ENCODE results near the gene TBRG4. TPM values are rescaled to one million over a fixed set of nuclear protein-coding genes. Genes with fewer than 3 reads are reported as not detected.
A peak's percentile ranks its signal among the peaks of the same experiment; 100 is the strongest.

TBRG4 gene
- total and polyA plus RNA-seq, 7 experiments from 2014 or later, result 55.1 to 143 (median 105) TPM

DNA sequence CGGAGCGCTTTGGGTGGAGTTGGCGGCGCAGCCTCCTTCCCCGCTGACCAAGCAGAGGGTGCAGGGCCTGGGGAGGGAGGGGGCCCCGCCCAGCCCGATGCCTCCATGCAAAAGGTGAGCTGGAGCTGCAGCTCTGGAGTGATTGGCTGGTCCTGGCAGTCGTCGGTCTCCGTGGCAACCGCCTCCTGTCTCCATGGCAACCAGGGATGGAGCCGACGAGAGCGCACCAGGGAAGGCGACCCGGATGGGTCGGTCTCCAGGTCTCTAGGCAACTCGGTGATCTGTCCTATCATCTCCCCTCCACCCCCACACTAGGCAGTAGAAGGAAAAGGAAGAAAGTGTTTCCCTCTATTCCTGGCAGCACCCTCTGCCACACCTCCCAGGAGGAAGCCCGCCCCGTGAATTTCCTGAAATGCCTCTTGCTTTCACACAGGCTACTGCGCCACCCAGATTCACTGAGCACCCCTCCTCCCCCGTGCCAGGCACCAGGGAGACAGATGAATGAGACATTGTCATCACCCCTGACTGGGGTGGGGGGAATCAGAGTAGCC is 22.1 kb downstream of the TBRG4 start:
- CTCF ChIA-PET, result no interaction called here
- H3K4me3 ChIP-seq (ENCODE audit: low read length), result peak overlapping the region; percentile 51
- Mint-ChIP-seq H3K4me1 (peaks cover 0 to 9% (median 8%) of the 10 kb centered on the region in 7 donors), H3K27me3 (peaks cover 7 to 41% (median 8%) of the 10 kb centered on the region in 5 donors), H3K4me3 (peak overlapping the region; percentile 51 to 79 (median 70)), H3K36me3 (peaks cover 0 to 7% (median 1%) of the 10 kb centered on the region in 5 donors), H3K9me3 (peaks cover 0 to 16% (median 5%) of the 10 kb centered on the region in 11 donors), H3K27ac (peak overlapping the region in 4 of 9 donors; percentile 44 to 60 (median 50))
- ATAC-seq (peak; percentile 60), DNase-seq (peak; percentile 34 to 67 (median 54))
- no peaks in the 10 kb centered on the region for H3K9me3 ChIP-seq (ENCODE audit: control insufficient read depth in 2 of 3, low read length in 3 of 3)
- no peaks in the 10 kb centered on the region for H3K36me3 ChIP-seq (ENCODE audit: control insufficient read depth in 2 of 3, insufficient read depth in 3 of 3, low read length in 3 of 3)
- intact Hi-C loops (cut with micrococcal nuclease), result loop anchor here in 1 of 2 donors (1.0 kb wide), 1 partner anchor 204 kb away; the partner anchor contains the start of gene PURB
- POLR2A ChIA-PET, result interaction anchor here (0.6 to 0.7 kb wide), 2 partner anchors 88 to 674 kb away, joined by 3 read pairs; no protein-coding TSS in a partner anchor
- H3K27ac ChIP-seq (ENCODE audit: low read depth, low read length), result no peak overlapping the region
- peaks cover 0 to 11% of the 10 kb centered on the region in 2 donors for H3K4me1 ChIP-seq (ENCODE audit: control insufficient read depth in 2 of 2, insufficient read depth in 2 of 2, low read length in 2 of 2)
- H3K27me3 ChIP-seq (ENCODE audit: control insufficient read depth in 2 of 2, insufficient read depth in 2 of 2, low read length in 2 of 2), result no peaks in the 10 kb centered on the region

GRCh38 chr7:45088821-45089340 is 22.6 kb downstream of the TBRG4 start, which contains the start of gene NACAD:
Gene NACAD (minus strand): TSS chr7:45088969. CDS start chr7:45088894, 75 bp downstream.
- DNase-seq (no peak), ATAC-seq (peak; percentile 57)
- Mint-ChIP-seq H3K4me3 (peak within 1 kb of the TSS; percentile 51 to 79 (median 70)), H3K27ac (peak within 1 kb of the TSS in 4 of 9 donors; percentile 44 to 60 (median 50)), H3K27me3 (peaks cover 7 to 41% (median 8%) of the 10 kb centered on the region in 5 donors), H3K4me1 (peaks cover 0 to 9% (median 8%) of the 10 kb centered on the region in 7 donors), H3K9me3 (peaks cover 0 to 14% (median 4%) of the 10 kb centered on the region in 11 donors), H3K36me3 (peaks cover 0 to 7% (median 1%) of the 10 kb centered on the region in 5 donors)
- no peaks in the 10 kb centered on the region for H3K9me3 ChIP-seq (ENCODE audit: control insufficient read depth in 2 of 3, low read length in 3 of 3)
- H3K27ac ChIP-seq (ENCODE audit: low read depth, low read length), result no peak within 1 kb of the TSS
- intact Hi-C loops (cut with micrococcal nuclease), result loop anchor here in 1 of 2 donors (1.0 kb wide), 1 partner anchor 204 kb away; the partner anchor contains the start of gene PURB
- peak within 1 kb of the TSS; percentile 51 for H3K4me3 ChIP-seq (ENCODE audit: low read length)
- POLR2A ChIA-PET, result interaction anchor here (0.7 kb wide), 1 partner anchor 88 kb away, joined by 3 read pairs; no protein-coding TSS in a partner anchor
- H3K4me1 ChIP-seq (ENCODE audit: control insufficient read depth in 2 of 2, insufficient read depth in 2 of 2, low read length in 2 of 2), result peaks cover 0 to 11% of the 10 kb centered on the region in 2 donors
- CTCF ChIA-PET, result no interaction called here
- H3K36me3 ChIP-seq (ENCODE audit: control insufficient read depth in 2 of 3, insufficient read depth in 3 of 3, low read length in 3 of 3), result no peaks in the 10 kb centered on the region
- no peaks in the 10 kb centered on the region for H3K27me3 ChIP-seq (ENCODE audit: control insufficient read depth in 2 of 2, insufficient read depth in 2 of 2, low read length in 2 of 2)

DNA sequence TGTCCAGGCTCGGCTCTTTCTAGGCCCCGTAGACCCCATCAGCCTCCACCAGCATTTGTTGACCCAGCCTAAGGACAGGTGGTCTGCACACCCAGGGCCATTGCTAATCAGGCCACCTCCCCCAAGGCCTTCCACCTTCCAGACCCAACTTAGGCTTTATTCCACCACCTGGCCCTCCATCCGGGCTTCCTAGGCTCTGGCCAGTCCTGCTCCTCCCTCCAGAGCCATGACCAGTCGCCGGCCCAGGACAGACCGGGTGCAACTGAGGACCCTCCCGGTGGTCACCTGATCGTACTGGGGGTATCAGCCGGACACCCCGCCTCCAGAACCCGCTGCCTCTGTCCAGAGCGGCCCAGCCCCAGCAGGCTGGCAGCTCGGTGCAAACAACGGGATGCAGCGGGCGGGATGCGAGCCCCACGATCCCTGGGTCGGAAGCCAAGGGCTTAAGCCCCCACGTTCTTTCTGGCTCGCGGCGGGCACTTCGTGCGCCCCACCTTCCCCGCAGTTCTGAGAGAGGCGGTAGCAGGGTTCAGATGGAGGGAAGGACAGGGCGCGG is 23.3 kb downstream of the TBRG4 start:
- Histone ChIP-seq H3K27me3 (ENCODE audit: control insufficient read depth in 2 of 2, insufficient read depth in 2 of 2, low read length in 2 of 2) (no peaks in the 10 kb centered on the region), H3K4me3 (ENCODE audit: low read length) (no peak overlapping the region), H3K27ac (ENCODE audit: low read depth, low read length) (no peak overlapping the region), H3K4me1 (ENCODE audit: control insufficient read depth in 2 of 2, insufficient read depth in 2 of 2, low read length in 2 of 2) (peaks cover 0 to 11% of the 10 kb centered on the region in 2 donors), H3K9me3 (ENCODE audit: control insufficient read depth in 2 of 3, low read length in 3 of 3) (no peaks in the 10 kb centered on the region), H3K36me3 (ENCODE audit: control insufficient read depth in 2 of 3, insufficient read depth in 3 of 3, low read length in 3 of 3) (no peaks in the 10 kb centered on the region)
- Mint-ChIP-seq H3K9me3 (peaks cover 0 to 10% (median 4%) of the 10 kb centered on the region in 11 donors), H3K27ac (no peak overlapping the region), H3K4me1 (peaks cover 0 to 9% (median 8%) of the 10 kb centered on the region in 7 donors), H3K4me3 (peak overlapping the region in 4 of 10 donors; percentile 32 to 59 (median 50)), H3K36me3 (peaks cover 0 to 7% (median 0%) of the 10 kb centered on the region in 5 donors), H3K27me3 (peaks cover 7 to 38% (median 8%) of the 10 kb centered on the region in 5 donors)
- DNase-seq (no peak), ATAC-seq (no peak)
- intact Hi-C loops (cut with micrococcal nuclease), result no loop called here
- CTCF ChIA-PET, result no interaction called here
- POLR2A ChIA-PET, result interaction anchor here (1.1 kb wide), 1 partner anchor 47 kb away, joined by 3 read pairs; no protein-coding TSS in a partner anchor

DNA sequence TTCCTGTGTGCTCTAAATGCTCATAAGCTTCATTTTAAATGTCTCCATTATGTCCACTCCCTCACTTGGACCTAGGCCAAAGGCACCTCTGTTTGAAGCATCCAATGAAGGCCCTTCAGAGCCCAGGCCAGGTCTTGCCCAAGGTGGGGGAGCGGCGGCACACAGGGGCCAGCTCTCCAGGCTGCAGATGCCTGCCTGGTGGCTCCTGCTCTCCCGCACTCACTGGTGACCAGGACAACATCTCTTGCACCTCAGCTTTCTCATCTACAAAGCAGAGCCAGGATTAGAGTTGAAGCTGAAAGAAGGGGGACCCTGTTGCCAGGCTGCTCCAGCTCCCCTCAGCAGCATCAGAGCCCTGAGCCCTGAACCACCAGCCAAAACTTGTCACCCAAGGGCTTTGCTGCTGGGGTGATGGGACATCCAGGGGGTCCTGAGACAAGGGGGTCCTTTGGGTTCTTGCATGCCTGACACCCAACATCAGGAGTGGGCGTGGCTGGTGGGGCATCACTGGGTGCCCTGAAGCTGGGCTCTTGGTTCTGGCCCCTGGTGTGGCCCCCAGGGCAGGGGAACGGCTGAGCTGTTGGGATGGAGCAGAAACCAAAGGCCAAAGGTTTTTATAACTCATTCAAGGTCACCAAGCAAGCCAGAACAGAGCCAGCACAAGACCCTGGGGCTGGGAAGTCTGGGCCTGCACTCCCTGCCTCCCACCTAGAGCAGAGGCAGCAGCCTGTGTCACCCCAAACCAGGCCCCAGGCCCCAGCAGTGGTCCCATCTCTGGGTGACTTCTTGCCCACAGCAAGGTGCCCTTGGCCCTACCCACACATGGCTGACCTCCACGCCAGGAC is 24.0 kb downstream of the TBRG4 start:
- Histone ChIP-seq H3K36me3 (ENCODE audit: control insufficient read depth in 2 of 3, insufficient read depth in 3 of 3, low read length in 3 of 3) (no peaks in the 10 kb centered on the region), H3K4me3 (ENCODE audit: low read length) (no peak overlapping the region), H3K27ac (ENCODE audit: low read depth, low read length) (no peak overlapping the region), H3K27me3 (ENCODE audit: control insufficient read depth in 2 of 2, insufficient read depth in 2 of 2, low read length in 2 of 2) (no peaks in the 10 kb centered on the region), H3K9me3 (ENCODE audit: control insufficient read depth in 2 of 3, low read length in 3 of 3) (no peaks in the 10 kb centered on the region), H3K4me1 (ENCODE audit: control insufficient read depth in 2 of 2, insufficient read depth in 2 of 2, low read length in 2 of 2) (peaks cover 0 to 11% of the 10 kb centered on the region in 2 donors)
- no peak for DNase-seq
- Mint-ChIP-seq H3K4me1 (peaks cover 0 to 9% (median 8%) of the 10 kb centered on the region in 7 donors), H3K27me3 (peaks cover 7 to 33% (median 8%) of the 10 kb centered on the region in 5 donors), H3K36me3 (peaks cover 0 to 2% (median 0%) of the 10 kb centered on the region in 5 donors), H3K27ac (peak overlapping the region in 1 of 9 donors; percentile 6), H3K9me3 (peaks cover 0 to 3% (median under 1%) of the 10 kb centered on the region in 11 donors), H3K4me3 (peak overlapping the region in 5 of 10 donors; percentile 29 to 59 (median 57))
- POLR2A ChIA-PET, result interaction anchor here (1.0 to 1.1 kb wide), 2 partner anchors 23 to 48 kb away, joined by 3 read pairs; no protein-coding TSS in a partner anchor
- ATAC-seq, result no peak
- CTCF ChIA-PET, result interaction anchor here (1.2 kb wide), 1 partner anchor 113 kb away, joined by 5 read pairs; no protein-coding TSS in a partner anchor
- intact Hi-C loops (cut with micrococcal nuclease), result no loop called here

DNA sequence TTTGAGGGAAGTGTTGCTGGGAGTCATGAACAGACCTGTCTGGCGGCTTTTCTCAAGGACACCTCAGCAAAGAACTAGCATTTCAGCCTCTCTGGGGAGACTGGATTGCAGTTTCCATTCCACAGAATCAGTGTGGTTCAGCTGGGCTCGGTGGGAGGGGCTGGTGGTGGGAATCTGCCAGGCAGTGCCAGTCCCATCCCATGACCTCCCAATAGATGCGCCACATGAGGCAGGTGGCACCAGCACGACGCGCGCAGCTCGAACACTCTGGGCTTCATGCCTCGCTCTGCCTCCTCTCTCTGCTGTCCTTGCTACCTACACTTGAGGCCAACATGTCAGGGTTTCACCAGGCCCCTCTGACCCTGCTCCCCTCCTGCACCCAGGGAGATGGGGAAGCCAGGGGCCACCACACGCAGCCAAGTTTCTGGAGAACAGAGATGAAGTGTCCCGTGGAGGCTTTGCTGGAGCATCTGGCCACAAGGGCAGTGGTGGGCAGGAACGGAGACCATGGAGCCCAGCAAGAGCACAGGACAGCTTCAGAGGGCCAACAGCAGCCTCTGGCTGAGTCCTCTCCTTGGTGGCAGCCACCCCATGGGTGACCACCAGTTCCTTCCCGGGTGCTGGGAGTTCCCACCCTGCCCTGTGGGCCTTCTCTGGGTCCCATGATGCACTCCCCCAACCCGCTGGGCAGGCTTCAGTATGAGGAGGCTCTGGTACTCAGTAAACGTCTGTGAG is 25.0 kb downstream of the TBRG4 start:
- ATAC-seq (no peak), DNase-seq (no peak)
- Histone ChIP-seq H3K27ac (ENCODE audit: low read depth, low read length) (no peak overlapping the region), H3K36me3 (ENCODE audit: control insufficient read depth in 2 of 3, insufficient read depth in 3 of 3, low read length in 3 of 3) (no peaks in the 10 kb centered on the region), H3K9me3 (ENCODE audit: control insufficient read depth in 2 of 3, low read length in 3 of 3) (no peaks in the 10 kb centered on the region), H3K4me3 (ENCODE audit: low read length) (no peak overlapping the region), H3K4me1 (ENCODE audit: control insufficient read depth in 2 of 2, insufficient read depth in 2 of 2, low read length in 2 of 2) (peaks cover 0 to 11% of the 10 kb centered on the region in 2 donors), H3K27me3 (ENCODE audit: control insufficient read depth in 2 of 2, insufficient read depth in 2 of 2, low read length in 2 of 2) (no peaks in the 10 kb centered on the region)
- Mint-ChIP-seq H3K4me1 (peaks cover 0 to 9% (median 8%) of the 10 kb centered on the region in 7 donors), H3K27ac (no peak overlapping the region), H3K9me3 (no peaks in the 10 kb centered on the region), H3K4me3 (no peak overlapping the region), H3K36me3 (no peaks in the 10 kb centered on the region), H3K27me3 (peaks cover 7 to 23% (median 8%) of the 10 kb centered on the region in 5 donors)
- ChIA-PET POLR2A (interaction anchor here (0.6 to 1.0 kb wide), 2 partner anchors 24 to 29 kb away, joined by 3 read pairs; no protein-coding TSS in a partner anchor), CTCF (interaction anchor here (1.2 kb wide), 1 partner anchor 112 kb away, joined by 5 read pairs; no protein-coding TSS in a partner anchor)
- intact Hi-C loops (cut with micrococcal nuclease), result no loop called here

All from naive thymus-derived CD4-positive, alpha-beta T cell (primary cell).